Measurements from ENCODE around the gene MZB1.

The MZB1 gene

GRCh38 chr5:139341187-139341688 is 48.5 kb downstream of the MZB1 start:
- H3K36me3 ChIP-seq (ENCODE audit: insufficient read depth) = no peaks in the 10 kb centered on the region
- H3K4me2 ChIP-seq = peak overlapping the region; percentile 80
- H3K9ac ChIP-seq = peak overlapping the region; percentile 86; the same call in 1 of the 2 replicates
- H3K27ac ChIP-seq = no peak overlapping the region; the same call in 1 of the 2 replicates
- H3K4me3 ChIP-seq (IDR thresholded peaks at IDR 0.05; ENCODE audit: insufficient read depth, low read depth, low read length) = no peak overlapping the region
- peak overlapping the region; percentile 58 for H2AFZ ChIP-seq (ENCODE audit: low read depth)
- H3K4me1 ChIP-seq (ENCODE audit: low read depth, poor library complexity, severe bottlenecking) = peaks cover 22% of the 10 kb centered on the region
- H3K79me2 ChIP-seq (ENCODE audit: insufficient read depth, low read depth) = peaks cover 39% of the 10 kb centered on the region
- H4K20me1 ChIP-seq (ENCODE audit: insufficient read depth) = no peaks in the 10 kb centered on the region
- TF ChIP-seq CTCF (conservative IDR thresholded peaks at IDR 0.05; ENCODE audit: low read depth, low read length) = no peak; the same call in 1 of the 2 replicates
- H3K27me3 ChIP-seq (ENCODE audit: insufficient read depth, low read depth) = no peaks in the 10 kb centered on the region

GRCh38 chr5:139340051-139340450 is 49.7 kb downstream of the MZB1 start:
- TF ChIP-seq CTCF (conservative IDR thresholded peaks at IDR 0.05; ENCODE audit: low read depth, low read length) = no peak
- peaks cover 27% of the 10 kb centered on the region for H3K79me2 ChIP-seq (ENCODE audit: insufficient read depth, low read depth)
- H2AFZ ChIP-seq (ENCODE audit: low read depth) = no peak overlapping the region
- H3K4me1 ChIP-seq (ENCODE audit: low read depth, poor library complexity, severe bottlenecking) = peaks cover 22% of the 10 kb centered on the region
- no peaks in the 10 kb centered on the region for H3K27me3 ChIP-seq (ENCODE audit: insufficient read depth, low read depth)
- H3K4me2 ChIP-seq = no peak overlapping the region
- H3K36me3 ChIP-seq (ENCODE audit: insufficient read depth) = no peaks in the 10 kb centered on the region
- no peak overlapping the region for H3K4me3 ChIP-seq (IDR thresholded peaks at IDR 0.05; ENCODE audit: insufficient read depth, low read depth, low read length)
- H3K9ac ChIP-seq = no peak overlapping the region
- H3K27ac ChIP-seq = no peak overlapping the region
- no peaks in the 10 kb centered on the region for H4K20me1 ChIP-seq (ENCODE audit: insufficient read depth)
